Fibroblast of lung (primary cell): ENCODE data around the gene VANGL2. TPM values are rescaled to one million over a fixed set of nuclear protein-coding genes. Genes with fewer than 3 reads are reported as not detected.

Source experiments
- DNase-seq, 2 donors: peaks; one replicate each; pipeline versions ENCODE4 v3.0.0 to v3.0.0-alpha.2; 2010; ENCODE audit warnings: low read depth in 2 of 2
- H2AFZ ChIP-seq: 2 replicates; pipeline ENCODE4 v1.5.1; 2012; ENCODE audit warnings: low read length, control low read depth, inconsistent platforms
- H3K27ac ChIP-seq: 2 replicates; pipeline ENCODE4 v1.5.1; 2011; ENCODE audit warnings: low read length, control low read depth; ENCODE audit not compliant: insufficient read depth
- H3K27me3 ChIP-seq: 2 replicates; pipeline ENCODE4 v1.5.1; 2011; ENCODE audit warnings: mild to moderate bottlenecking, low read length; ENCODE audit not compliant: control insufficient read depth, insufficient read depth
- H3K36me3 ChIP-seq: 2 replicates; pipeline ENCODE4 v1.5.1; 2011; ENCODE audit warnings: low read length; ENCODE audit not compliant: control insufficient read depth, insufficient read depth
- H3K4me1 ChIP-seq: 2 replicates; pipeline ENCODE4 v1.5.1; 2011; ENCODE audit warnings: low read length; ENCODE audit not compliant: control insufficient read depth, insufficient read depth; ENCODE audit errors: extremely low read depth
- H3K4me2 ChIP-seq: 2 replicates; pipeline ENCODE4 v1.5.1; 2011; ENCODE audit warnings: low read length, control low read depth; ENCODE audit not compliant: insufficient read depth; ENCODE audit errors: extremely low read depth
- H3K4me3 ChIP-seq, 4 experiments: fragments of 200-600 bp in 1 of 4; sonication (generic) in 1 of 4; replicated peaks in 1 of 4; 2 replicates each; pipeline ENCODE4 v1.5.1; 2011 to 2016; ENCODE audit warnings: low read length in 4 of 4, low read depth in 3 of 4, mild to moderate bottlenecking in 3 of 4, control low read depth in 2 of 4, inconsistent platforms in 1 of 4, mixed read lengths in 1 of 4; ENCODE audit not compliant: insufficient read depth in 1 of 4; ENCODE audit errors: control extremely low read depth in 1 of 4
- H3K79me2 ChIP-seq: 2 replicates; pipeline ENCODE4 v1.5.1; 2012; ENCODE audit warnings: mild to moderate bottlenecking, low read length, inconsistent platforms; ENCODE audit not compliant: control insufficient read depth, insufficient read depth
- H3K9ac ChIP-seq: 2 replicates; pipeline ENCODE4 v1.5.1; 2011; ENCODE audit warnings: mild to moderate bottlenecking, low read length, control low read depth; ENCODE audit not compliant: insufficient read depth
- H3K9me3 ChIP-seq: 2 replicates; pipeline ENCODE4 v1.5.1; 2012; ENCODE audit warnings: low read depth, low read length; ENCODE audit not compliant: control insufficient read depth, insufficient read depth
- H4K20me1 ChIP-seq: 2 replicates; pipeline ENCODE4 v1.5.1; 2011; ENCODE audit warnings: low read length; ENCODE audit not compliant: control insufficient read depth, insufficient read depth; ENCODE audit errors: extremely low read depth
- EZH2 ChIP-seq: IDR thresholded peaks from 2 replicates; pipeline ENCODE4 v1.5.1; 2012; ENCODE audit warnings: low read length, control low read depth, mild to moderate bottlenecking; ENCODE audit errors: missing control alignments
- polyA plus RNA-seq, 2 donors: library from polyadenylated mRNA; depleted of rRNA in 1 of 2; stranded (reverse) in 1 of 2; unstranded in 1 of 2; fragments of >200 nt; gene quantifications; 2 replicates each; pipeline ENCODE4 v1.2.1, GENCODE V29; 2011 to 2012; ENCODE audit warnings: missing spikeins in 1 of 2
- total RNA-seq: library from RNA; depleted of rRNA; stranded (reverse); fragments of >200 nt; gene quantifications from 2 replicates; pipeline ENCODE4 v1.2.1, GENCODE V29; 2014
- TF ChIP-seq, protein P1 (sequence below), 2 donors: IDR thresholded peaks in 1 of 2; conservative IDR thresholded peaks in 1 of 2; 1 replicate in 1 of 2; 2 replicates in 1 of 2; pipeline ENCODE4 v1.5.1; 2011 to 2012; ENCODE audit warnings: low read length in 2 of 2, control low read depth in 1 of 2, inconsistent platforms in 1 of 2, low read depth in 1 of 2, mild to moderate bottlenecking in 1 of 2

VANGL2 gene
- total and polyA plus RNA-seq, 2 donors (not counting 1 experiment from before 2014, with no cell fraction given), result 0.01 TPM; not detected in 1

- no peak for TF ChIP-seq EZH2
- TF ChIP-seq, protein P1, sequence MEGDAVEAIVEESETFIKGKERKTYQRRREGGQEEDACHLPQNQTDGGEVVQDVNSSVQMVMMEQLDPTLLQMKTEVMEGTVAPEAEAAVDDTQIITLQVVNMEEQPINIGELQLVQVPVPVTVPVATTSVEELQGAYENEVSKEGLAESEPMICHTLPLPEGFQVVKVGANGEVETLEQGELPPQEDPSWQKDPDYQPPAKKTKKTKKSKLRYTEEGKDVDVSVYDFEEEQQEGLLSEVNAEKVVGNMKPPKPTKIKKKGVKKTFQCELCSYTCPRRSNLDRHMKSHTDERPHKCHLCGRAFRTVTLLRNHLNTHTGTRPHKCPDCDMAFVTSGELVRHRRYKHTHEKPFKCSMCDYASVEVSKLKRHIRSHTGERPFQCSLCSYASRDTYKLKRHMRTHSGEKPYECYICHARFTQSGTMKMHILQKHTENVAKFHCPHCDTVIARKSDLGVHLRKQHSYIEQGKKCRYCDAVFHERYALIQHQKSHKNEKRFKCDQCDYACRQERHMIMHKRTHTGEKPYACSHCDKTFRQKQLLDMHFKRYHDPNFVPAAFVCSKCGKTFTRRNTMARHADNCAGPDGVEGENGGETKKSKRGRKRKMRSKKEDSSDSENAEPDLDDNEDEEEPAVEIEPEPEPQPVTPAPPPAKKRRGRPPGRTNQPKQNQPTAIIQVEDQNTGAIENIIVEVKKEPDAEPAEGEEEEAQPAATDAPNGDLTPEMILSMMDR (conservative IDR thresholded peaks at IDR 0.05 in 1 of 2, IDR thresholded peaks at IDR 0.05 in 1 of 2; ENCODE audit: low read depth in 1 of 2, low read length in 2 of 2), result no peak
- H3K27ac ChIP-seq, result no peak overlapping the region
- no peaks in the 10 kb centered on the region for H3K9me3 ChIP-seq
- no peak overlapping the region for H2AFZ ChIP-seq
- no peaks in the 10 kb centered on the region for H3K36me3 ChIP-seq
- no peak overlapping the region for H3K4me3 ChIP-seq
- H3K27me3 ChIP-seq, result no peaks in the 10 kb centered on the region
- H3K79me2 ChIP-seq, result no peaks in the 10 kb centered on the region
- no peak overlapping the region for H3K9ac ChIP-seq
- no peak for DNase-seq
- H4K20me1 ChIP-seq, result no peaks in the 10 kb centered on the region
- H3K4me2 ChIP-seq, result no peak overlapping the region
- no peaks in the 10 kb centered on the region for H3K4me1 ChIP-seq
Observed at GRCh38 chr1:160460683-160461287, 60.4 kb downstream of the VANGL2 start.

DNA sequence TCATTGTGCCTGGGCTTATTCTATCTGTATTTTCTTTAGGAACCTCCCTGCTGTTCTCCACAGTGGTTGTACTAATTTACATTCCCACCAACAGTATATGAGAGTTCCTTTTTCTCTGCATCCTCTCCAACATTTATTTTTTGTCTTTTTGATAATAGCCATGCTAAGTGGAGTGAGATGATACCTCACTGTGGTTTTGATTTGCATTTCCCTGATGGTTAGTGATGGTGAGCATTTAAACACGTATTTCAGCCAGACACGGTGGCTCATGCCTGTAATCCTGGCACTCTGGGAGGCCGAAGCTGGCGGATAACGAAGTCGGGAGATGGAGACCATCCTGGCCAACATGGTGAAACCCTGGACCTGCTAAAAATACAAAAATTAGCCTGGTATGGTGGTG is 64.8 kb downstream of the VANGL2 start:
- no peak overlapping the region for H3K4me3 ChIP-seq
- no peak overlapping the region for H3K27ac ChIP-seq
- TF ChIP-seq EZH2, result no peak
- TF ChIP-seq, protein P1 (conservative IDR thresholded peaks at IDR 0.05 in 1 of 2, IDR thresholded peaks at IDR 0.05 in 1 of 2; ENCODE audit: low read depth in 1 of 2, low read length in 2 of 2), result no peak
- H3K9ac ChIP-seq, result no peak overlapping the region
- DNase-seq, result no peak
- no peaks in the 10 kb centered on the region for H3K9me3 ChIP-seq
- H3K4me1 ChIP-seq, result no peaks in the 10 kb centered on the region
- no peaks in the 10 kb centered on the region for H3K36me3 ChIP-seq
- no peaks in the 10 kb centered on the region for H3K27me3 ChIP-seq
- H2AFZ ChIP-seq, result no peak overlapping the region
- H3K4me2 ChIP-seq, result no peak overlapping the region
- H3K79me2 ChIP-seq, result no peaks in the 10 kb centered on the region
- no peaks in the 10 kb centered on the region for H4K20me1 ChIP-seq

- Histone ChIP-seq H3K4me1 (no peaks in the 10 kb centered on the region), H2AFZ (no peak overlapping the region), H3K36me3 (no peaks in the 10 kb centered on the region), H3K4me3 (no peak overlapping the region), H4K20me1 (no peaks in the 10 kb centered on the region), H3K27me3 (no peaks in the 10 kb centered on the region), H3K9me3 (no peaks in the 10 kb centered on the region), H3K9ac (no peak overlapping the region), H3K4me2 (no peak overlapping the region), H3K27ac (no peak overlapping the region), H3K79me2 (no peaks in the 10 kb centered on the region)
- DNase-seq, result no peak
- TF ChIP-seq, protein P1 (conservative IDR thresholded peaks at IDR 0.05 in 1 of 2, IDR thresholded peaks at IDR 0.05 in 1 of 2; ENCODE audit: low read depth in 1 of 2, low read length in 2 of 2), result no peak
- TF ChIP-seq EZH2, result no peak
Observed at GRCh38 chr1:160466961-160467360, 66.6 kb downstream of the VANGL2 start.
